IMR-90 (cell line): ENCODE measurements around the gene ZNF488. TPM values are rescaled to one million over a fixed set of nuclear protein-coding genes. Genes with fewer than 3 reads are reported as not detected.

ENCODE experiments used
- ATAC-seq: fragments of 200-7000 bp; cut with Tn5 transposase; 2 replicates; pipeline ENCODE4 v1.9.1; 2020; ENCODE audit warnings: low read depth, mild to moderate bottlenecking, moderate library complexity
- BruUV-seq: library from RNA; stranded (reverse); fragments of 400-500 nt; replicated peaks from 2 replicates; lab custom pipeline; 2021; lab: Mats Ljungman, UMichigan
- CTCF ChIA-PET: fragments of 300-600 bp; formaldehyde crosslinking; extraction: SDS; loops from one replicate; lab custom pipeline; 2021; ENCODE audit warnings: antibody characterized with exemption; lab: Yijun Ruan, JAX
- POLR2A ChIA-PET: fragments of 300-600 bp; sonication (Branson Sonifier 250); formaldehyde crosslinking; loops from one replicate; lab custom pipeline; 2022; ENCODE audit warnings: antibody characterized with exemption; ENCODE audit not compliant: unreplicated experiment; lab: Charles Lee
- DNase-seq: peaks from one replicate; pipeline ENCODE4 v3.0.0; 2013
- H2AFZ ChIP-seq: replicated peaks from 2 replicates; pipeline ENCODE3; 2013; ENCODE audit warnings: low read length, mild to moderate bottlenecking; ENCODE audit not compliant: poor library complexity
- H2AK5ac ChIP-seq: 2 replicates; pipeline ENCODE4 v1.6.1; 2013; ENCODE audit warnings: low read depth, low read length, inconsistent platforms
- H2AK9ac ChIP-seq: replicated peaks from 2 replicates; pipeline ENCODE3; 2013; ENCODE audit warnings: mild to moderate bottlenecking, low read depth, low read length, moderate library complexity; ENCODE audit not compliant: poor library complexity
- H2BK120ac ChIP-seq: 2 replicates; pipeline ENCODE4 v1.6.1; 2013; ENCODE audit warnings: low read depth, low read length, inconsistent platforms
- H2BK15ac ChIP-seq: 3 replicates; pipeline ENCODE4 v1.6.1; 2013; ENCODE audit warnings: low read depth, low read length, inconsistent platforms
- H2BK20ac ChIP-seq: 2 replicates; pipeline ENCODE4 v1.6.1; 2013; ENCODE audit warnings: low read depth, mild to moderate bottlenecking, inconsistent platforms, low read length, moderate library complexity
- H2BK5ac ChIP-seq: 2 replicates; pipeline ENCODE4 v1.6.1; 2013; ENCODE audit warnings: mild to moderate bottlenecking, low read depth, low read length, inconsistent platforms; ENCODE audit not compliant: poor library complexity, severe bottlenecking
- H3K14ac ChIP-seq: replicated peaks from 2 replicates; pipeline ENCODE4 v1.6.1; 2013; ENCODE audit warnings: low read depth, low read length, inconsistent platforms
- H3K18ac ChIP-seq: 2 replicates; pipeline ENCODE4 v1.6.1; 2013; ENCODE audit warnings: low read depth, low read length, control low read depth
- H3K23ac ChIP-seq: 2 replicates; pipeline ENCODE4 v1.6.1; 2013; ENCODE audit warnings: low read depth, low read length, inconsistent platforms
- H3K27ac ChIP-seq: 2 replicates; pipeline ENCODE4 v1.5.1; 2013; ENCODE audit warnings: mild to moderate bottlenecking, control low read depth, low read length; ENCODE audit not compliant: insufficient read depth
- H3K27me3 ChIP-seq: 2 replicates; pipeline ENCODE4 v1.6.1; 2013; ENCODE audit warnings: low read length; ENCODE audit not compliant: control insufficient read depth, insufficient read depth
- H3K36me3 ChIP-seq: 2 replicates; pipeline ENCODE4 v1.6.1; 2013; ENCODE audit warnings: low read length, mixed read lengths; ENCODE audit not compliant: control insufficient read depth, insufficient read depth
- H3K4ac ChIP-seq: 2 replicates; pipeline ENCODE4 v1.6.1; 2013; ENCODE audit warnings: low read depth, low read length, inconsistent platforms
- H3K4me1 ChIP-seq: 2 replicates; pipeline ENCODE4 v1.6.1; 2013; ENCODE audit warnings: low read length, mixed read lengths; ENCODE audit not compliant: control insufficient read depth, insufficient read depth
- H3K4me2 ChIP-seq: 2 replicates; pipeline ENCODE4 v1.6.1; 2013; ENCODE audit warnings: low read depth, mild to moderate bottlenecking, control low read depth, low read length, moderate library complexity
- H3K4me3 ChIP-seq: 2 replicates; pipeline ENCODE4 v1.5.1; 2013; ENCODE audit warnings: low read depth, mild to moderate bottlenecking, control low read depth, low read length, moderate library complexity; ENCODE audit not compliant: insufficient read depth
- H3K56ac ChIP-seq: 2 replicates; pipeline ENCODE4 v1.6.1; 2013; ENCODE audit warnings: low read length, inconsistent platforms; ENCODE audit not compliant: insufficient read depth; ENCODE audit errors: extremely low read depth
- H3K79me1 ChIP-seq, 2 experiments: 2 replicates each; pipeline ENCODE4 v1.6.1; 2013; ENCODE audit warnings: low read length in 2 of 2, inconsistent platforms in 1 of 2, low read depth in 1 of 2
- H3K9ac ChIP-seq: 2 replicates; pipeline ENCODE4 v1.6.1; 2013; ENCODE audit warnings: low read depth, low read length, control low read depth
- H3K9me1 ChIP-seq: 2 replicates; pipeline ENCODE4 v1.6.1; 2013; ENCODE audit warnings: low read length, inconsistent platforms; ENCODE audit not compliant: insufficient read depth
- H3K9me3 ChIP-seq: 2 replicates; pipeline ENCODE4 v1.6.1; 2013; ENCODE audit warnings: low read length; ENCODE audit not compliant: control insufficient read depth, insufficient read depth
- H4K20me1 ChIP-seq: 2 replicates; pipeline ENCODE4 v1.6.1; 2013; ENCODE audit warnings: low read length, inconsistent platforms; ENCODE audit not compliant: insufficient read depth
- H4K5ac ChIP-seq: 2 replicates; pipeline ENCODE4 v1.6.1; 2013; ENCODE audit warnings: mild to moderate bottlenecking, low read depth, low read length, control low read depth
- H4K8ac ChIP-seq, 2 experiments: 2 replicates each; pipeline ENCODE4 v1.6.1; 2013; ENCODE audit warnings: low read depth in 2 of 2, low read length in 2 of 2, control low read depth in 1 of 2, inconsistent platforms in 1 of 2
- H4K91ac ChIP-seq: 2 replicates; pipeline ENCODE4 v1.6.1; 2013; ENCODE audit warnings: low read depth, low read length, inconsistent platforms; ENCODE audit not compliant: insufficient read depth
- BHLHE40 ChIP-seq: fragments of 150-350 bp; IDR thresholded peaks from 2 replicates; pipeline ENCODE4 v1.6.1; 2016; ENCODE audit warnings: mild to moderate bottlenecking, low read depth, low read length
- CEBPB ChIP-seq: IDR thresholded peaks from 2 replicates; pipeline ENCODE4 v1.6.1; 2012; ENCODE audit warnings: low read depth, low read length, improper control_type of control experiment
- CHD1 ChIP-seq: IDR thresholded peaks from 2 replicates; pipeline ENCODE4 v1.6.1; 2012; ENCODE audit warnings: low read depth, low read length, improper control_type of control experiment
- FOS ChIP-seq: fragments of 150-350 bp; IDR thresholded peaks from 2 replicates; pipeline ENCODE4 v1.6.1; 2016; ENCODE audit warnings: low read depth, low read length
- MAFK ChIP-seq: IDR thresholded peaks from 2 replicates; pipeline ENCODE4 v1.6.1; 2012; ENCODE audit warnings: low read depth, low read length, improper control_type of control experiment
- MAZ ChIP-seq: IDR thresholded peaks from 2 replicates; pipeline ENCODE4 v1.6.1; 2012; ENCODE audit warnings: low read depth, mild to moderate bottlenecking, low read length, improper control_type of control experiment, moderate library complexity, borderline replicate concordance
- MXI1 ChIP-seq: IDR thresholded peaks from 2 replicates; pipeline ENCODE4 v1.6.1; 2012; ENCODE audit warnings: low read depth, mild to moderate bottlenecking, low read length, moderate library complexity, borderline replicate concordance
- NFE2L2 ChIP-seq: fragments of 150-350 bp; IDR thresholded peaks from 2 replicates; pipeline ENCODE4 v1.6.1; 2016; ENCODE audit warnings: low read depth, mild to moderate bottlenecking, low read length
- RAD21 ChIP-seq: IDR thresholded peaks from 2 replicates; pipeline ENCODE4 v1.6.1; 2012; ENCODE audit warnings: low read length, improper control_type of control experiment
- RFX5 ChIP-seq: IDR thresholded peaks from 2 replicates; pipeline ENCODE4 v1.8.0; 2012; ENCODE audit warnings: low read depth, mild to moderate bottlenecking, low read length, moderate library complexity
- SMC3 ChIP-seq: fragments of 150-350 bp; IDR thresholded peaks from 2 replicates; pipeline ENCODE4 v1.6.1; 2016; ENCODE audit warnings: low read depth, mild to moderate bottlenecking, antibody characterized with exemption, low read length, moderate library complexity
- WGBS, 2 experiments: methylation state at CpG; one replicate each; pipeline versions ENCODE4 v1.1.5 to v1.1.7; 2013; ENCODE audit warnings: missing lambda C conversion rate in 2 of 2; ENCODE audit not compliant: insufficient read length in 1 of 2; ENCODE audit errors: extremely low coverage in 2 of 2; 5-methylcytosine and 5-hydroxymethylcytosine counted together
- dilution Hi-C: fragments of 300-500 bp; cut with HindIII; formaldehyde crosslinking; loops from one replicate; pipeline ENCODE4 v1.14.3; 2018; ENCODE audit warnings: low sequenced_read_pairs; ENCODE audit not compliant: unreplicated experiment
- in situ Hi-C: fragments of 300-500 bp; cut with MboI; formaldehyde crosslinking; loops from 3 replicates; pipeline ENCODE4 v1.14.3; 2019; ENCODE audit warnings: low sequenced_read_pairs, inconsistent platforms, mixed read lengths
- intact Hi-C: fragments of 100-400 bp; cut with micrococcal nuclease; formaldehyde crosslinking; loops from 2 replicates; pipeline ENCODE4 v1.10.0; 2022
- polyA plus RNA-seq, 3 experiments: library from polyadenylated mRNA; depleted of rRNA; stranded (reverse); fragments of >200 nt; gene quantifications; 2 replicates each; pipeline ENCODE4 v1.2.3, GENCODE V29; 2012; ENCODE audit warnings: low replicate concordance in 1 of 3
- total RNA-seq: library from RNA; depleted of rRNA; stranded (reverse); fragments of >200 nt; gene quantifications from 2 replicates; pipeline ENCODE4 v1.2.3, GENCODE V29; 2012
- TF ChIP-seq, protein P1 (sequence below): conservative IDR thresholded peaks from 2 replicates; pipeline ENCODE4 v1.5.1; 2012; ENCODE audit warnings: mild to moderate bottlenecking, low read depth, low read length, improper control_type of control experiment
- TF ChIP-seq, protein P2 (sequence below): fragments of 150-350 bp; IDR thresholded peaks from 2 replicates; pipeline ENCODE4 v1.6.1; 2016; ENCODE audit warnings: low read depth, mild to moderate bottlenecking, low read length, moderate library complexity, borderline replicate concordance

ZNF488 gene
- total and polyA plus RNA-seq, 2 of the 4 experiments (the other 2 are of a cell fraction) = under 0.01 to 0.14 TPM

DNA sequence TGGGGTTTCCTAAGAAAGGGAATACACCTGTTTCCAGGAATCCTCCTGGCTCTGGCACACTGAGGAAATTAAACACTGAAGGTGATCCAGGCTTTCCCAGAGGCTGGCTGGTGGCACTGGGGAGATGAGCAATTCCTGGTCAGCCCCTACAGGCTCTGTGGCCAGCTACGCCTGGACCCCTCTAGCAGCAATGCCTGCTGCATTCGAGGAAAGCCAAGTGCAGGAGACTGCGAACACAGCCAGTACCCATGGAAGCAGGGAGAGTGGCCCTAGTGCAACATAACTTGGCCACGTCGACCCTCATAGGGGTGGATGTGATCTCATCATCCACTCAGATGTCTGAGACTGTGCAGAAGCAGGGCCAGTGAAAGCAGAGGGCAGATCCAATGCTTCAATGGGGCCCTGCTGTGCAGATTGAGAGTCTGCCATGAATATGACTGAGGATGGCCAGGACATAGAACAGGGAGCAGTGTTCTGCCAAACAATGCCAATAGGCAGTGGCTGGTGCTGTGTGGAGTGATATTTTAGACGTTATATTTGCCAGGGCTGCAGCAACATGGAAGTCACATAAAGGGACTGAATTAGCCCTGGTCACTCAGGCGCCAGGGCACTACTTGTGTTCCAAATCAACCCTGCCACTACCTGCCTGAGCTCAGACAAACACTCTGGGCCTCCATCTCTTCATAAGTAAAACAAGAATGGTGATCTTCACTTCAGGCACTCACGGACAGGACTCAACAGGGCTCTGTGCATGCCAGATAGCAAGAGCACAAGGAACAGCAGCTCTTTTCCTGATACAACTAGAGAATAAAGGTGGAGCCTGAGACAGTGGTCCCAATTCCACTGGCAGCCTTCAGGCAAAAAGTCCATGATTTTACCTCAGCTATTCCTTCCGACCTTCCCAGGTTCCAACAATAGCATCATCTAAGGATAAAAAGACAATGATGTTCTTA lies 2.4 kb downstream of the ZNF488 start:
- Histone ChIP-seq H3K4me2 (no peak overlapping the region), H3K4me1 (peaks cover 2% of the 10 kb centered on the region; the same call in 1 of the 2 replicates), H4K91ac (no peak overlapping the region), H3K79me1 (no peaks in the 10 kb centered on the region), H3K56ac (no peak overlapping the region), H3K27me3 (peaks cover 52% of the 10 kb centered on the region), H3K23ac (no peak overlapping the region), H3K36me3 (no peaks in the 10 kb centered on the region), H3K4ac (no peak overlapping the region), H3K18ac (no peak overlapping the region), H3K9me1 (no peaks in the 10 kb centered on the region; the same call in 1 of the 2 replicates), H2AFZ (no peak overlapping the region), H3K27ac (no peak overlapping the region), H2BK5ac (no peak overlapping the region), H2BK20ac (no peak overlapping the region), H4K5ac (no peak overlapping the region), H3K9me3 (no peaks in the 10 kb centered on the region), H3K9ac (no peak overlapping the region), H2AK9ac (no peak overlapping the region), H4K8ac (no peak overlapping the region), H2BK120ac (no peak overlapping the region), H3K4me3 (no peak overlapping the region), H3K14ac (no peak overlapping the region), H2AK5ac (no peak overlapping the region), H2BK15ac (no peak overlapping the region), H4K20me1 (no peaks in the 10 kb centered on the region)
- DNase-seq (no peak), ATAC-seq (no peak)
- dilution Hi-C loops (no loop called here), in situ Hi-C loops (loop anchor here (5.0 to 10.0 kb wide), 2 partner anchors 1099 to 1277 kb away; no protein-coding TSS in a partner anchor), intact Hi-C loops (no loop called here)
- BruUV-seq = no TSS peak
- WGBS, 2 experiments = 70% methylated on average over 4 of the region's 9 CpGs; no CpG with 5 or more reads in 1 of the 2 experiments
- ChIA-PET CTCF (interaction anchor here (0.8 kb wide), 1 partner anchor 21 kb away, joined by 3 read pairs; no protein-coding TSS in a partner anchor), POLR2A (no interaction called here)
- TF ChIP-seq BHLHE40 = no peak
- TF ChIP-seq CEBPB = no peak
- TF ChIP-seq FOS = no peak
- no peak for TF ChIP-seq CHD1
- TF ChIP-seq MAZ = no peak
- TF ChIP-seq RFX5 = no peak
- TF ChIP-seq MXI1 = no peak
- no peak for TF ChIP-seq MAFK
- TF ChIP-seq, protein P1, sequence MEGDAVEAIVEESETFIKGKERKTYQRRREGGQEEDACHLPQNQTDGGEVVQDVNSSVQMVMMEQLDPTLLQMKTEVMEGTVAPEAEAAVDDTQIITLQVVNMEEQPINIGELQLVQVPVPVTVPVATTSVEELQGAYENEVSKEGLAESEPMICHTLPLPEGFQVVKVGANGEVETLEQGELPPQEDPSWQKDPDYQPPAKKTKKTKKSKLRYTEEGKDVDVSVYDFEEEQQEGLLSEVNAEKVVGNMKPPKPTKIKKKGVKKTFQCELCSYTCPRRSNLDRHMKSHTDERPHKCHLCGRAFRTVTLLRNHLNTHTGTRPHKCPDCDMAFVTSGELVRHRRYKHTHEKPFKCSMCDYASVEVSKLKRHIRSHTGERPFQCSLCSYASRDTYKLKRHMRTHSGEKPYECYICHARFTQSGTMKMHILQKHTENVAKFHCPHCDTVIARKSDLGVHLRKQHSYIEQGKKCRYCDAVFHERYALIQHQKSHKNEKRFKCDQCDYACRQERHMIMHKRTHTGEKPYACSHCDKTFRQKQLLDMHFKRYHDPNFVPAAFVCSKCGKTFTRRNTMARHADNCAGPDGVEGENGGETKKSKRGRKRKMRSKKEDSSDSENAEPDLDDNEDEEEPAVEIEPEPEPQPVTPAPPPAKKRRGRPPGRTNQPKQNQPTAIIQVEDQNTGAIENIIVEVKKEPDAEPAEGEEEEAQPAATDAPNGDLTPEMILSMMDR = no peak
- TF ChIP-seq NFE2L2 = no peak
- TF ChIP-seq SMC3 = no peak
- TF ChIP-seq RAD21 = no peak
- TF ChIP-seq, protein P2, sequence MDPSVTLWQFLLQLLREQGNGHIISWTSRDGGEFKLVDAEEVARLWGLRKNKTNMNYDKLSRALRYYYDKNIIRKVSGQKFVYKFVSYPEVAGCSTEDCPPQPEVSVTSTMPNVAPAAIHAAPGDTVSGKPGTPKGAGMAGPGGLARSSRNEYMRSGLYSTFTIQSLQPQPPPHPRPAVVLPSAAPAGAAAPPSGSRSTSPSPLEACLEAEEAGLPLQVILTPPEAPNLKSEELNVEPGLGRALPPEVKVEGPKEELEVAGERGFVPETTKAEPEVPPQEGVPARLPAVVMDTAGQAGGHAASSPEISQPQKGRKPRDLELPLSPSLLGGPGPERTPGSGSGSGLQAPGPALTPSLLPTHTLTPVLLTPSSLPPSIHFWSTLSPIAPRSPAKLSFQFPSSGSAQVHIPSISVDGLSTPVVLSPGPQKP = no peak
